ENCODE measurements around the gene HSPA1A.
A peak's percentile ranks its signal among the peaks of the same experiment; 100 is the strongest.

The HSPA1A gene

DNA sequence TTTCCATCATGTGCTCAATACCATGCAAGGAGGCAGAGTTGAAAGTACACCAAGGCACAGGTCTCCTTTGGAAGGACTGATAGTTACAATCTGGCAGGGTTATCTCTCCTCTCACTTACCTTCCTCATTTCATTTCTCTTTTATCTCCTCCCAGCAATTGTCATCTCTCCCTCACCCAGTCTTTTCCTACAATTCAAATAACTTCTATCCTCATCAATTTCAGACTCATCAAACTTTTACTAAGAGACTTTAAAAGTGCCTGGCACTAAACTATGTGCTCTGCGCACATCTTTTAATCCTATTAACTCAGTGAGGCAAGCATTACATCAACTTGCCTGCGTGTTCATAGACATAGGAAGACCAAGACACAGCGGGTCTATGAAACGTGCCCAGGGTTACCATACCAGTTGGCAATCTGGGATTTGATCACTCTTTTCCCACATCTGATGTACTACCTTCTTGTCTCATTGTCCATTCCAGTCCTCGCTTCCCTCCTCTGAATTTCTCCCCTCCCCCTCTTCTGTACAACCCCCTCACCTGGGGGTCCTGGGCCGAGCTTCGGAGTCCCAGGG, 21.0 kb upstream of the HSPA1A start:
- Histone ChIP-seq H3K27me3 (ENCODE audit: control insufficient read depth, low read length) (no peaks in the 10 kb centered on the region), H3K9me2 (replicated peaks; ENCODE audit: control insufficient read depth, low read length) (no peaks in the 10 kb centered on the region), H3K36me3 (ENCODE audit: control insufficient read depth, low read length) (peaks cover 61% of the 10 kb centered on the region), H3K9me3 (ENCODE audit: control insufficient read depth, insufficient read depth, low read length) (no peaks in the 10 kb centered on the region), H4K20me1 (ENCODE audit: control insufficient read depth, insufficient read depth, low read depth, low read length) (no peaks in the 10 kb centered on the region), H3K79me2 (ENCODE audit: control insufficient read depth, low read length) (peaks cover 41% of the 10 kb centered on the region), H3F3A (ENCODE audit: control insufficient read depth, insufficient read depth) (peaks cover 21% of the 10 kb centered on the region), H3K4me1 (ENCODE audit: control insufficient read depth, low read length) (peaks cover 59% of the 10 kb centered on the region), H3K4me3 (ENCODE audit: low read length) (peak overlapping the region; percentile 97), H3K27ac (ENCODE audit: low read depth, low read length) (peak overlapping the region; percentile 60), H3K4me2 (ENCODE audit: low read length) (peak overlapping the region; percentile 89)
- no peak for TF ChIP-seq EZH2phosphoT487 (IDR thresholded peaks at IDR 0.05; ENCODE audit: borderline replicate concordance, low read length)
- TF ChIP-seq, protein P1, sequence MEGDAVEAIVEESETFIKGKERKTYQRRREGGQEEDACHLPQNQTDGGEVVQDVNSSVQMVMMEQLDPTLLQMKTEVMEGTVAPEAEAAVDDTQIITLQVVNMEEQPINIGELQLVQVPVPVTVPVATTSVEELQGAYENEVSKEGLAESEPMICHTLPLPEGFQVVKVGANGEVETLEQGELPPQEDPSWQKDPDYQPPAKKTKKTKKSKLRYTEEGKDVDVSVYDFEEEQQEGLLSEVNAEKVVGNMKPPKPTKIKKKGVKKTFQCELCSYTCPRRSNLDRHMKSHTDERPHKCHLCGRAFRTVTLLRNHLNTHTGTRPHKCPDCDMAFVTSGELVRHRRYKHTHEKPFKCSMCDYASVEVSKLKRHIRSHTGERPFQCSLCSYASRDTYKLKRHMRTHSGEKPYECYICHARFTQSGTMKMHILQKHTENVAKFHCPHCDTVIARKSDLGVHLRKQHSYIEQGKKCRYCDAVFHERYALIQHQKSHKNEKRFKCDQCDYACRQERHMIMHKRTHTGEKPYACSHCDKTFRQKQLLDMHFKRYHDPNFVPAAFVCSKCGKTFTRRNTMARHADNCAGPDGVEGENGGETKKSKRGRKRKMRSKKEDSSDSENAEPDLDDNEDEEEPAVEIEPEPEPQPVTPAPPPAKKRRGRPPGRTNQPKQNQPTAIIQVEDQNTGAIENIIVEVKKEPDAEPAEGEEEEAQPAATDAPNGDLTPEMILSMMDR (IDR thresholded peaks at IDR 0.05; ENCODE audit: low read depth, low read length, poor library complexity, severe bottlenecking): no peak

DNA sequence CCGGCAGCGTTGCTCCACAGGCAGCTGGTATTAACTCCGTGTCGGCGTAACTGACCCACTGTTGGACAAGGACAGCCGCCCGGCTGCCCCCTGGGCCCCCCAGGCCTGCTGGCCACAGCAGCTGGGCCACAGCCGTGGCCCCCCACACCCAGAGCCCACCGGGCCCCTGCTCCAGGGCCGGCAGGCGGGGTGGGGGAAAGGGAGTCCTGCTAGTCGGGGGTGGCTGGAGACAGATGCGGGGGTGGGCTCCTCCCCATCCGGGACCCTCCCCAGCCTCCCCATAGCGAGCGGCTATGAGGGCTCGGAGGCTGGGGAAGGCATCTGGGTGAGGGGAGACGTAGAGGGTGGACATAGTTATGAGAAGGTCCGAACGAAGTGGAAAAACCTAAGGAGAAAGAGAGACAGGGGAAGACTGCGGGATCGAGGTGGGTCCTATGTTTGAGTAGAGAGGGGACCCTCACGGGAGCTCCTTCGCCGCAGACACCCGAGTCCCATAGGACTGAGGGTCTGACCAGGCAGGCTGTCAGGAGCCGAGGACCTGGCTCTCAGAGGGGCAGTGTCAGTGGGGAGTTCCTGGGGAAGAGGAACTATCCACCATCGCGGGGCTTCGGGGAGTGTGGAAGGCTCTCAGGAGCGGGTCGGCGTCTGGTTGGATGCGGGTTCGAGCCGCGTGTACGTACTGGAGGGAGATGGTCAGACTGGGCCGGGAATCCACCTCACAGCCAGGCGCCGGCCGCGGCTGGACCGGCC, 20.3 kb upstream of the HSPA1A start:
- no peak for TF ChIP-seq EZH2phosphoT487 (IDR thresholded peaks at IDR 0.05; ENCODE audit: borderline replicate concordance, low read length)
- TF ChIP-seq, protein P1 (IDR thresholded peaks at IDR 0.05; ENCODE audit: low read depth, low read length, poor library complexity, severe bottlenecking): no peak
- H3K27me3 ChIP-seq (ENCODE audit: control insufficient read depth, low read length): no peaks in the 10 kb centered on the region
- no peaks in the 10 kb centered on the region for H3K9me3 ChIP-seq (ENCODE audit: control insufficient read depth, insufficient read depth, low read length)
- H3K27ac ChIP-seq (ENCODE audit: low read depth, low read length): peak overlapping the region; percentile 60
- peak overlapping the region; percentile 97 for H3K4me3 ChIP-seq (ENCODE audit: low read length)
- peaks cover 21% of the 10 kb centered on the region for H3F3A ChIP-seq (ENCODE audit: control insufficient read depth, insufficient read depth)
- no peaks in the 10 kb centered on the region for H3K9me2 ChIP-seq (replicated peaks; ENCODE audit: control insufficient read depth, low read length)
- peaks cover 60% of the 10 kb centered on the region for H3K36me3 ChIP-seq (ENCODE audit: control insufficient read depth, low read length)
- H3K4me1 ChIP-seq (ENCODE audit: control insufficient read depth, low read length): peaks cover 53% of the 10 kb centered on the region
- H4K20me1 ChIP-seq (ENCODE audit: control insufficient read depth, insufficient read depth, low read depth, low read length): no peaks in the 10 kb centered on the region
- peak overlapping the region; percentile 89 for H3K4me2 ChIP-seq (ENCODE audit: low read length)
- H3K79me2 ChIP-seq (ENCODE audit: control insufficient read depth, low read length): peaks cover 41% of the 10 kb centered on the region

DNA sequence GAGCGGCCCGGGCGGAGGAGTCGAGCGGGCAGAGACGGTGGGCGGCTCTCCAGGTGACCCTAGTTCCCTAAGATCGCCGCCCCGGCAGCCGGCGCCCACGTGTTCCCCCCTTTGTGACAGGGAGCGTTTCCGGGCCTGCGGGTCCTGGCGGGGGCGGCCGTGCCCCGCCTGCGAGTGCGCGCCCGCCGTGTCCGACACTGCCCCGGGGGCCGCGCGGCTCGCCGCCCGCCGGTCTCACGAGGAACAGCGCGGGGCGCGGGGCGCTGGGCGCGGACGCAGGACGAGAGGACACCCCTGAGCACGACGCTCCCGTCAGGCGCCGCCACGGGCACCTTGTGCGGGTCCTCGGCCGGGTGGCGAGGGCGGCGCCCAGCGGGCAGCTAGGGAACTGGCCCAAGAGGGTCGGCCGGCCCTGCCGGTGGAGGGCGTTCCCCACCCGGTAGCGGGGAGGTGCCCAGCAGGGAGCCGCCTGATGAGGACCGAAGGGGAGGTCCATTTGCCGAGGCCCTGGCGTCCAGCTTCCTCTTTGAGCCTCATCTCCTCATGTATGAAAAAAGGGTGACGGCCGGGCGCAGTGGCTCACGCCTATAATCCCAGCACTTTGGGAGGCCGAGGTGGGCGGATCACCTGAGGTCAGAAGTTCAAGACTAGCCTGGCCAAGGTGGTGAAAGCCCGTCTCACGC, 19.6 kb upstream of the HSPA1A start, which contains the start of gene VARS1:
Gene VARS1, minus strand, starts transcription at position 137 of the 683 bp plus-strand sequence. CDS start 535 bp downstream, outside the sequence.
- H4K20me1 ChIP-seq (ENCODE audit: control insufficient read depth, insufficient read depth, low read depth, low read length): no peaks in the 10 kb centered on the region
- no peaks in the 10 kb centered on the region for H3K27me3 ChIP-seq (ENCODE audit: control insufficient read depth, low read length)
- peaks cover 53% of the 10 kb centered on the region for H3K36me3 ChIP-seq (ENCODE audit: control insufficient read depth, low read length)
- H3K27ac ChIP-seq (ENCODE audit: low read depth, low read length): peak within 1 kb of the TSS; percentile 71
- H3F3A ChIP-seq (ENCODE audit: control insufficient read depth, insufficient read depth): peaks cover 17% of the 10 kb centered on the region
- no peaks in the 10 kb centered on the region for H3K9me2 ChIP-seq (replicated peaks; ENCODE audit: control insufficient read depth, low read length)
- H3K4me2 ChIP-seq (ENCODE audit: low read length): peak within 1 kb of the TSS; percentile 89
- H3K4me1 ChIP-seq (ENCODE audit: control insufficient read depth, low read length): peaks cover 46% of the 10 kb centered on the region
- H3K4me3 ChIP-seq (ENCODE audit: low read length): peak within 1 kb of the TSS; percentile 97
- H3K79me2 ChIP-seq (ENCODE audit: control insufficient read depth, low read length): peaks cover 38% of the 10 kb centered on the region
- no peaks in the 10 kb centered on the region for H3K9me3 ChIP-seq (ENCODE audit: control insufficient read depth, insufficient read depth, low read length)
- TF ChIP-seq, protein P1 (IDR thresholded peaks at IDR 0.05; ENCODE audit: low read depth, low read length, poor library complexity, severe bottlenecking): peak; percentile 68
- no peak for TF ChIP-seq EZH2phosphoT487 (IDR thresholded peaks at IDR 0.05; ENCODE audit: borderline replicate concordance, low read length)

All from DOHH2 (cell line).